UCSD-AML1 (cell line): Measurements from ENCODE around the gene CCT3.

Experiments
- DNase-seq: peaks from one replicate; lab custom pipeline; 2025; ENCODE audit not compliant: unreplicated experiment; lab: John Stamatoyannopoulos, UW

Gene CCT3

DNA sequence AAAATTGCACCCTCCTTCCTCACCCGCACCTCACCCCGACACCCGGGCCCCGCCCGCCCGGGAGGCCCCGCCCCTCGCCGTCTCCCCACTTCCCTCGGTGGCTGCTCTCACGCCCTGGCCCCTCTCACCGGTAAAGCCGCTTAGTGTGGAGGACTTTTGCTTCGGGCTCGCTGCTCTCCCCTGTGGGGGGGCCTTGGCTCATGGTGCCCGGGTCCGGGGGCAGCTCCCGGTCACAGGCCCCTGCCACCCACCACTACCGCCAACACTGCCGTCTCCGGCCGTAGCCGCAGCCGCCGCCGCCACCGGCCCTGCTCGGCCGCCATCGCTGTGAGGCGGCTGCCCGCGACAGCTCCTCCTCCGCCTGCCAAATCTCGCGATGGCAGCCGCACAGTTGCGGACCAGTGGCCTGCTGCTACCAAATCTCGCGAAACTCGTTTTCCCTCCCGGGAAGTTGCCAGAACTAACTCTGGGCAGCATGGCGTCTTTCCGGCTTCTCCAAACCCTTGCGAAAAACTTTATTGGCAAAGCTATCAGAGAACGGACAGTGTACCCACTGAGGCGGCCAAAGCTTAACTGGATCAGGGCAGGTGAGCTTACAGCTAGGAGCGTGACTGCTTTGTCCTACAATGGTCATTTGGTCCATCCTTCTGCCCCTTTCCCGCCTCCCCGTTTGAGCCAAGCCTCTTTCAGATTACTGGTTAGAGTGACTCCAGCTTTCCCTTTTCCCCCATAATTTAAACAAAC lies 55.4 kb downstream of the CCT3 start, which contains the start of gene SMG5:
Gene SMG5 (minus strand): TSS at position 347 of the 744 bp plus-strand sequence. CDS start 145 bp downstream, at position 202.
- DNase-seq: peak; percentile 94

DNA sequence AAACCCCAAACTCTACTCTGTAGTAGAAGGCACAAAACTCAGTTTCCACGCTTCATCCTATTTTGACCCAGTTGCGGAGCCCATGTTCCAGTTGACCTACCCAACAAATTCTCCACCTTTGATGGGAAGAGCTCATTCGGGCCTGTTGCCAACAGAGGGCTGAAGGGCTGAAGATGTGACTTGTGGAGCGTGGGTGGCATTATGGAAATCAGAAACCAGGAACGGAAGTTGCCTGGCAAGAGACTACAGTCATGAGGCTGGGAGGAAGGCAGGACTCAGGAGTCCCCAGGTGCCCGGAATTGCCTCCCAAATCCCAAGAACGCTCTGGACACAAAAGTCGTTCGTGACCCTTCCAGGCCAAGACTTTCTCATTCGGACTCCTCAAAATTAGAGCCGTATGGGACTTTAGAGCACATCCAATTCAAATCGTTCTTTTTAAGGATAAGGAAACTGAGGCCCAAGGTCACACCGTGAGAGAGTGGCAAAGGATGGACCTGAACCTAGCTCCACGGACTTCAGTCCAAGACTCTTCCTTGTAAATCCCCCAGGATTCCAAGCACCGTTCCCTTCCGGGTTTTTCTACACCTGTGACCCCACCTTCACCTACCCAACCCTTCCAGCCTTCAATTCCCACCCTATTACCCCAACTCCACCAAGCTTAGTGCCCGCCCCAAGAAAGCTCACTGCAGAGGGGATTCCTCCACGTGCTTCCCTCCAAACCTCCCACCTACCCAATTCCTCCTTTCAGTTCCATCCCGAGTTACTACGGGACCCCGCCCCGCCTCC lies 56.2 kb downstream of the CCT3 start:
- DNase-seq: peak; percentile 20

DNA sequence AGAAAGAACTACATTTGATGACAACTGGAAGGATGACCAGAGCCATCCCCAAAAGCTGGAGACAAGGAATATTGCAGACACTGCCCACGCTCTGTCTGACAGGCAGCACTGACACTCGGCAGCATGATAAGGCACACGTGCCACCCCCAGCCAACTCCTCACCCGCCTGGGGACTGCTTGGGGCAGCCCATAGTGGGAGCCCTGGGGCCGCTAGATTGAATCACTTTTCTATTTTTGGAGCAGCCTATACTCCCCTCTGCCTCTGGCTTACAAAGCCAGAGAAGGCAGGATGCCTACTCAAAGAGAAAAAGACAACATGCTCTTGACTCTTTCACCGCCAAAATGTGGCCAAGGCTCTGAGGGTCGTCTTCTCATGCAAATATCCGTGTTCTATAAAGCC lies 56.8 kb downstream of the CCT3 start:
- DNase-seq: peak; percentile 42

DNA sequence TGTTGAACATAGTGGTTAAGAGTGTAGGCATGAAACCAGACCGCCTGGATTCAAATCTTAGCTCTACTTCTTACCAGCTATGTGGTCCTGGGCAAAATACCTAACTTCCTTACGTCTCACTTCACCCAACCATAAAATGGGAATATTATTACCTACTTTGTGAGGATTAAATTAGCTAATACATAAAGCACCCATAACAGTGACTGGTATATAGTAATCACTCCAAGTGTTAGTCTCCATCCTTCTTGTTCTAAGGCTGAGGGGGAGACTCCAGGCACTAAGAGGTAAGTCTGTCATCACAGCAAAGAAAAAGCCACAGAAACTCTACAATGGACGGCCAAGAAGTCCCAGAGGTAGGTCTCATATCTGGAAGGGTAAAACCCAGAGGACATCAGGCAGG lies 58.3 kb downstream of the CCT3 start:
- DNase-seq: no peak

DNA sequence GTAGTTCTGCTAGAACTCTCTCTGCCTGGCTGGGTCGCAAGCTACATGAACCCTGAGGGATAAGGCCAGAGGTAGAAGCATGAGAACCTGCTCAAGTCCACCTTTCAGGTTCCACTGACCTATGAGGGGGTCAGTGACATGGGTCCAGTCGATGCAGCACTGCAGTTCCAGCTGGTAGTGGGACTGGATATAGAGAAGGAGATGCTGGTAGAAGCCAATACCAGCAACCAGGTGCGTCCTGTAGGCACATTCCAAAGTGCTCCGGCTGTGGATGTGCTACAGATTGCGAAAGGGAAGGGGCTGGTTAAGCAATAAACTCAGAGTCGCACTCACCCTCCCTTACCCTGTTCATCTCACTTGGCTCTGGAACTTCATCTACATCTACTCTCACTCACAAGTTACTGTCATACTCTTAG lies 61.1 kb downstream of the CCT3 start:
- no peak for DNase-seq

DNA sequence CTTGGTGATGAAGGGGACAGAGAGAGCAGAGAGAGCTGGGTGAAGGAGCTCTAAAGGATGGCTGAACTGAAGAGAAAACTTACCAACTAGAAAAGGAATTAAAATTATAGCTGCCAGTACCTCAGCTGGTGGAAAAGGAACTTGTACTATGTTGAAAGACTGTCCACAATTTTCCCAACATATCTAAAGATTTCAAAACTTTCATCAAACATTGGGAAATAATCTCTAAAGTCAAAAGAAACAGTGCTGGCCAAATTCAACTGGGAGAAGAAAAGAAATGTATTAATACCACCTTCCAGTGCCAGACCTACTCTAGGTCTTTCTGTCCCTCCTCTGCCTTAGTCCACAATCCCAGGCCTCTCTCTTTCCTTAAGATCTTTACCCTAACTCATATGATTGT lies 61.6 kb downstream of the CCT3 start:
- no peak for DNase-seq

DNA sequence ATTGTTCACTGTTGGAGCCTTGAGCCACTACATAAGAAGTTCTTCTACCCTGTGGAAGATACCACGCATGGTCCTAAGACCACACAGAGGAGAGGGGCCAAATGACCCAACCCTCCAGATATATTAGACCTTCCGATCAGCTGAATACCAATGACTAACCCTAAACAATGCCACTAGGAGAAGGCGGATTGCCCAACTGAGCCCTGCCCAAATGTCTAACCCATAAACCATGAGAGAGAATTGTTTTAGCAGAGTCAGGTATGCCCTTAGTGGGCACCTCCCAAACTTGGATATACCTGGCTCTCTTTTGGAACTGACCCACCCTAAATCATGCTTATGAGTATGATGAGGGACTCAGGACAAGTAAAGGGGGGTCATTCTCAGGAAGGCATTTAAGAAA lies 67.8 kb downstream of the CCT3 start:
- DNase-seq: no peak

DNA sequence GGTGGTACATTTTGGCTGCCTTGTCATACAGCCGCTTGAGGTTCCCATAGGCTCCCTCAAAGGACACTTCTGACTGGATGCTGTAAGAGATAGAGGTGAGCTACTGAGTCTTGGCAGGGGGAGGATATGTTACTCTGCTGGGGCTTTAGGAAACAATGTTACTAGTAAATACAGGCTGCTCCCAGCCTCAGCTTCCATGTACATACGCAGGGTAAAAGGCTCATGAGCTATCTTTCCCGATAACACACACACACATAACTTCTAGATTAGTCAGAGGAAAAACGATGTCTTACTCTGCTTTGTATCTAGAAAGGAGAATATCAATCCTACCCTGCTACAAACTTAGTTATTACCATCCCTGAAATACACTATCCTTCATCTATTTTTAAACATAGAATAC lies 69.8 kb downstream of the CCT3 start:
- DNase-seq: no peak

DNA sequence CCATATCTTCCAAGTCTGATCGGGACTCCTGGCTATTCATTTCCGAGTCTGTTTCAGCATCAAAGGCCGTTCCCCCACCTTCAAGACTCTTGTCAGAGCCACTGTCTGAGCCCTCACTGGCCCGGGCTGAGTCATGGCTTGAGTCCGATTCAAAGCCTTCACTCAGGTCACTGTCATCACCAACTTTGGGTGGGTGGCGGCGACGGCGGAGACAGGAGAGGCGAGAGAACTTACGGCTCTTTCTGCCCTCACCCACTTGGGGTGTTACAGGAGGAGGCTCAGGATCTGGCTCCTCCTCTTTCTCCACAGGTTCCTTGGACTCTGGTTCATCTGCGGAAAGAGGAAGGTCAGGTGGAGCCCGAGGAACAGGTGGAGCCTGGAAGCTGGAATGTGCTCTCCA lies 72.0 kb downstream of the CCT3 start:
- no peak for DNase-seq

DNA sequence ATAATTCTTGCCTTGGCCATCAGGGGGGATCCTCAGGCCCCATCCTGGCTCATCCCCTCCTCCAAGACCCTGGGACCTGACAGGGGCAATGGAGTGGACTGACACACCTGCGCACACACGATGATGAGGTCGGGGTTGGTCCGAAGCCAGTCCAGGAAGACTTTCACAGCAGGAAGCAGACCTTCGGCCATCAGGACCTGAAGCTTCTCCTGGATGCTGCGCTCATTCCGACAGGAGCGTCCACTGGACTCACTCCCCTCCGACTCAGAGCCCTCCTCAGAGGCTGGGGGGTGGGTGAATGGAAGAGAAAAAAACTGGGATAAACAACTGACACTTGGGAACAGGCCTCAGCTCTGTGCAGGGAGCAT lies 74.8 kb downstream of the CCT3 start:
- no peak for DNase-seq

DNA sequence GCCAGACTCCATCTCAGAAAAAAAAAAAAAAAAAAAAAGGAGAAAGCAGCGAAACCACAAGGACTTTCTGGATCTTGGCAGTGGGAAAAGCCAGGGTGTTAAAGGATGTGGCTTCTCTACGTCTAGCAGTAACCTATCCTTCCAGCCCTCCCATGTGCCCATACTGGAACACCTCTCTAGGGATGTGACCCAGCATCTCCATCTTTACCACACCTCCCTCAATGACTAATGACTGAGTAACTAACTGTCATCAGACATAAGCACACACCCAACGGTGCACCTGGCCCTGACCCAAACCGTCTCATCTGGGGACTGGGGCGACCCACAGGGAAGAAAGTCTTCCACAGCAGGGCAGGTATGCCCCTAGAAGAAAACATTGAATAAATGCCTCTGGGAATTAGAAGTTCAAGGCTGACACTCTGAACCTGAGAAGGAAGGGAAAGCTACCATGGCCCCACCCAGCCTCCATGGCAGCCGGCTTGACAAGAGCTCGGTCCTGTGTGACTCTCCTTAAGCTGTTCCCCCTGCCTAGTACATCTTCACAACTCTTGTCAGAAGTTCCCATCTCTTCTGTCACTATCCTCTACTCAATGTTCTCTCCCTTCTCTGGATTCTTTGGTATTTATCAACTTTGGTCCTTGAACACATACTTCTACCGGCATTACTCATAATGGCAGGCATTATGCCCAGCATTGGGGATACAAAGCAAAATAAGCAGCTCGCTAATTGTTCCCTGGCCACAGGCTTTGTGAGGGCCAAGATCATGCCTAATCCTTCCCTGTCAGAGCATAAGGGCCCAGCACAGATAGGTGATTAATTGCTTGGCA lies 75.4 kb downstream of the CCT3 start:
- DNase-seq: no peak

DNA sequence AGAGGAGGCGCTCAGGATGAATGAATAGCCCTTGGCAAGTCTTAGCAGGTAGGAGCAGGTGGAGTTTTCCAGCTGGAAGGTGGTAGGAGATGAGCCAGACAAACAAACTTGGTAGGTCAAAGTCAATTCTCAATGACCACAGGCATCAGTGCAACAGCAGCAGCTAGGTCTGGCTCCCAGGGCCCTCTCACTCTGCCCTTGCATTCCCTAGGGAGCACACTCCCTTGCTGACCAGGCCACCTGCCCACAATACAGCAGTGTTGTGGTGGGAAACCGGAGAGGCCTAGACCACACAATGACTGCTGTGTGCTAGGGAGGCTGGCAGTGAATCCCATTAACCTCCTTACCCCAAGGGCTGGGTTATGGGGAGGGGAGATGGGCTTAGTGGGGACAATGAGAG lies 77.2 kb downstream of the CCT3 start:
- DNase-seq: no peak

DNA sequence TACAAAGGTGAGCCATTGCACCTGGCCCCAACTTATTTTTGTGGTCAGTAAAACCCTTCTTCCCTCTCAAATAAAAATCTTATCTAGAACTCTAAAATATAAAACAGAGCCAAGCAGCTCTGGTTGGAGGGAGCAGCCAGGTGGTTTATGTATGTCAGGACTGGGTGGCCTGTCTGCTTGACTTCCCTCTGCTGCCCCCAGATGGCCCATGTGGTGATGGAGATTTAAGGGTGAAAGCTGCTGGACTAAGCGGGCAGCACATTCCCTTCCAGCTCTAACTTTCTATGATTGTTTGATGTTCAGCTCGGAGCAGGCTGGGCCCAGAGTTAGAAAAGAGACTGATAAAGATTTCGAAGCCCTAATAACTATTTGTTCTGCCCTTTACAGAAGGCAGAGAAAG lies 78.3 kb downstream of the CCT3 start:
- DNase-seq: peak; percentile 33
